Mammary epithelial cell (primary cell): ENCODE measurements around the gene TTC16.

Experiments
- CTCF ChIP-seq, 2 donors: IDR thresholded peaks in 1 of 2; conservative IDR thresholded peaks in 1 of 2; 2 replicates each; pipeline ENCODE4 v1.5.1; 2011 to 2012; ENCODE audit warnings: inconsistent platforms in 2 of 2, low read length in 2 of 2, mild to moderate bottlenecking in 2 of 2, control low read depth in 1 of 2, low read depth in 1 of 2; ENCODE audit not compliant: insufficient read depth in 1 of 2; ENCODE audit errors: extremely low read depth in 1 of 2
- EZH2 ChIP-seq: IDR thresholded peaks from 2 replicates; pipeline ENCODE4 v1.6.1; 2012; ENCODE audit warnings: low read length, inconsistent platforms, borderline replicate concordance

- TF ChIP-seq CTCF (conservative IDR thresholded peaks at IDR 0.05 in 1 of 2, IDR thresholded peaks at IDR 0.05 in 1 of 2; ENCODE audit: extremely low read depth in 1 of 2, insufficient read depth in 1 of 2, low read depth in 1 of 2, low read length in 2 of 2): no peak
- no peak for TF ChIP-seq EZH2
Measured at GRCh38 chr9:127761061-127761460, 45.2 kb downstream of the TTC16 start.
